NOMO-1 (cell line): Measurements from ENCODE around the gene THOP1.

Source experiments
- DNase-seq, 2 experiments: peaks; one replicate each; lab custom pipeline; 2025; ENCODE audit not compliant: unreplicated experiment in 2 of 2; lab: John Stamatoyannopoulos, UW

Gene THOP1

DNA sequence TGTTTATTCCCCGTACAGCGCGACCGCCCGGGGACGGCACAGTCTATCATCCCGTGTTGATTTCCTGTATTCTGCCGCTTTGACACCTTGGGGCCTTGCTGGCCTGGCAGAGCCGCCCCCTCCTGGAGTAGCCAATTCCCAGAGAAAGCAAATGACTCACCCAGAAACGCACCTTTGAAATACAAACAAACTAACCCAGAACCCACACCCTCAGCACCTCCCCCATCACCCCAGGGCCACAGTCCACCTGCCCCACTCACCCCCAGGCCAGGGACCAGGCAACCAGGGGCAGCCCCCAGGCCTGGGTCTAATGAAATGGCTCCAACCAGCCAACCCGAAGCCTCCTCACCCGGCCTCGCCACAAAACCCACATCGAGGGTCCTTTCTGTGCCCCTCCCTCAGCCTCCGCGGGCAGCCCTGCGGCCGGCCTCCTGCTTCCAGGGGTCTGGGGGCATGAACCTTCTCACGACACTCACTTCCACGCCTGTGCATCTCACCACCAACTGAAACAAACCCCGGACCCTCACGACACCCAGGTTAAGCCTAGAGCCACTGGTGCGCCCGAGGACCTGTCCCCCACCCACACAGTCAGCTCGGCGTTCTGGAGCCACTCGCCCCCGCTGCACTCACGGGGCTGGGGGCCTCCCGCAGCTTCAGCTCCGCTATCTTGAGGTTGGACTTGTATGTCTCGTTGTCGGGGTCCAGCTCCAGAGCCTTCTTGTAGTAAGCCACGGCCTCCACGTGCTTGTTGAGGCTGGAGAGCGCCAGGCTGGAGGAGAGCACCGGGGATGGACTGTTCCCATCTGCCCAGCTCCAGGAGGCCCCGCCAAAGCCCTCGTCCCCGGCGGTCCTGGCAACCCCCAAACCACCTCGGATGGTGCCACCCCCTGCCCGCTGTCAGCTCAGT, 23.2 kb upstream of the THOP1 start:
- DNase-seq, result no peak

DNA sequence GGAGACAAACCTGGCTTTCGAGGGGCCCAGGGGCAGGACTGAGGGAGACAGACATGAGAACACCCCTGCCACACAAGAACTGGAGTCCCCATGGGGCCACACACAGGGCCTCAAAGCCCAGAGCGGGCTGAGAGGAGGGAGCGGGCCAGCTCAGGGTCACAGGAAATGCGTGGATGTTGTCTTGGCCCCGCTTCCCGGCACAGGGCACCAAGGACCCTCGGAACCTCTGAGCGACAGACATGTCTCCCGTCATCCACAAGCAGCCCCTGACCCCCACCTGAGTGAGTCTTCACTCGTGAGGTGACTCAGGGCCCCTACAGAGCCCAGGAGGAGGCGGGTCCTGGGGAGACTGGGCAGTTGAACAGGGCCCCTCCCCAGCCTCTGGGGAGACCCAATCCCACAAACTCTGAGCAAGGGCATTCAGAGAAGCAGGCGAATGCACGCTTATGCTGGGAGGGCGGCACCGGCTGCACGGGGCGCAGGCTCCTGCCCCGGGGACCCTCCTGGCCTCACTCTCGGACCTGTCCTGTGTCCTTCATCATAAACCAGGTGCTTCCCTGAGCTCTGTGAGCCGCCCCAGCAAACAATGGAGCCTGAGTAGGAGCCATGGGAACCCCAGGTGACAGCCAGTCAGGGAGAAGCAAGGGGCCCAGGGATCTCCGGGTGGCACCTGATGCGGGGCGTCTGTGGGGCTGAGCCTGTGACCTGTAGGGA, 22.4 kb upstream of the THOP1 start:
- DNase-seq, result no peak

DNA sequence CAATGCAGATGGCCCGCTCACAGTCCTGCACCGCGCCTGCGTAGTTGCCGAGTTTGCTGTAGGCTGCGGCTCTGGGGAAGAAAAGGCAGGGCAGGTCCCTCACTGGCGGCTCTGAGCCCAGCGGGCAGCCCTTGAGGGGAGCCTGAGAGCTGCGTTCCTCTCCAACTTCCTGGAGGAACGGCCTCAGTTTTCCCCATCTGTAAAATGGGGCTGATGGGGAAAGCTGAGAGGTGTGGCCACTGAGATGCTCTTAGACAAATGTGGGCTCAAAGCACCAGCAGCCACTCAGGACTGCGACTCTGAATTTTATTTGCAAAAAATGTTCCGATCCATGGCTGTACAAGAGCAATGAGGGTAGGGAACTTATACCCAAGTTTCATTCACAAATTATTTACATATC, 21.6 kb upstream of the THOP1 start:
- DNase-seq, result no peak

DNA sequence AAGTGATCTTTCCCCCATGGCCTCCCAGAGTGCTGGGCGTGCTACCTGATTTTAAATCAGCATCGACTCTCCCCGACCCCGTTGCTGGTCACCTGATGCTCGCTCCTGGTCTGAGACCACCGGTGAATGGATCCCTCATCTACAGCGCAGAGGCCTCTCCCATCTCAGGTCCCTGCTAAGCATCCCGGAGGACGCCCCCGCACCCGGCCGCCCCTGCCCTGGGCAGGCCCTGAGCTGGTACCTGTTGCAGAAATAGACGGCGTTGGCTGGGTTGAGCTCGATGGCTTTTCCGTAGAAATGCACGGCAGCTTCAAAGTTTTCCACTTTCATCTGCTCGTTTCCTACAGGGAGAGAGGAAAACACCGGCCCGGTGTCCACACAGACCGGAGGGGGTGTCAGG, 20.4 kb upstream of the THOP1 start:
- no peak for DNase-seq

DNA sequence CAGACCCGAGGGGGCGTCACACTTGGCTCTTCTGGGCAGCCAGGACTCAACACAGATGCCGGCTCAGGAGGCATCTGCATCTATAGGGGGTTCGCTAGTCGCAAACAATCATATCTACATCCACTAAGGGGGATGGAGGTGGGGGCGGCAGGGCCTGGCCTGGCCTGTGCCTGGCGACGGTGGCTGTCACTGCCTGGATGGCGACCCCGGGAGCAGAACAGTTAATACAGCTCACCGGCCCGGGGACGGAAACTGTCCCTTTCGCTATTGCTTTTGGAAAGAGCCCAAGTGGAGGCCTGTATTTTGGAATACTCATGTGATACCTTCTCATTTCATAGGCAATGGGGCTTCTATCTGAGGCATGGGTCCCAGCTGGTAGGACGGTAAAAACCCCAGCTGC, 19.9 kb upstream of the THOP1 start:
- no peak for DNase-seq

DNA sequence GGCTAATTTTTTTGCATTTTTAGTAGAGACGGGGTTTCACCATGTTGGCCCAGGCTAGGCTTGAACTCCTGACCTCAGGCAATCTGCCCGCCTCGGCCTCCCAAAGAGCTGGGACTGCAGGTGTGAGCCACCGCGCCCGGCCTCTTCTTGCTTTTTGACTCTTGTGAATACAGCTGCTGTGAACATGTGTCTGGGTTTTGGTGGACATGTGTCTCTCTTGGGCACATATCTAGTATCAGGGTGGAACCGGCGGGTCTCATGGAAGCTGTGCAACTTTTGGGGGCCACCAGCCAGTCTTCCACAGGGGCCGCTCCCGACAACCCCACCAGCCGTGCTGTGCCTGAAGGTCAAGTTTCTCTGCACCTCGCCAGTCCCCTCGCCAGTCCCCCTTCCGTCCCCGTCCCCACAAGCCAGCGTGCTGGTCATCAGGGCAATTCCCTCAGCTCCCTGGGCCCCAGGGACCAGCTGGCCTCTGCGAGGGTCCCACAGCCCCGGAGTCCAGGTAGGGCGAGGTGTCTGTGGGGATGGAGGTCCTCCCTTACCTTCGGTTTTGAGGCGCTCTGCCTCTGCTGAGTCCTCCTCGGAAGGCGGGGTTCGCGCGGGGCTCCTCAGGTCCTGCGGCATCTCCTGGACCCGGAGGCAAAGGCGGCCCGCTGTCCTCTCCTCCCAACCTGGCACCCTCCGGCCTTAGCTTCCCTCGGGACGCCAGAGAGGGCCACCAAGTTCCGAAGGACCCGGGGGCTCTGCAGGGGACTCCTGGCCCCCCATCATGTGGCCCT, 18.5 kb upstream of the THOP1 start:
- DNase-seq, result no peak

DNA sequence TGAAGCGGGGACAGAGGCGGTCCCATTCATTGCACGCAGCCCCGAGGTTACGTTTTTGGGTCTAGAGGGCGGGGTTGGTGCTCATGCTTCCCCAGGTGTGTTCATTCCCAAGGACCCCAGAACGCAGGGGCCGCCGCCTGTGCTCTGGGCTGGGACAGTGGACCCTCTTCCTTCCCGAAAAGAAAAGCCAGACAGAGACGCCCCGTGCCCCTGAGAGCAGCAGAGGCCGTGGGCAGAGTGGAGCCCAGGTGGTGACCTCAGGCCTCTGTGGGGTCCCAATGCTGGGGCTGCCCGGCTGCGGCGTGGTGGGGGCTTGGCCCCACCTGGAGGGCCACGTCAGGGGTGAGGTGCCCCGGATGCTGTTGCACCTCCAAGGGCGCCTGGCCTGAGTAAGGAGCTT, 17.6 kb upstream of the THOP1 start:
- no peak for DNase-seq

DNA sequence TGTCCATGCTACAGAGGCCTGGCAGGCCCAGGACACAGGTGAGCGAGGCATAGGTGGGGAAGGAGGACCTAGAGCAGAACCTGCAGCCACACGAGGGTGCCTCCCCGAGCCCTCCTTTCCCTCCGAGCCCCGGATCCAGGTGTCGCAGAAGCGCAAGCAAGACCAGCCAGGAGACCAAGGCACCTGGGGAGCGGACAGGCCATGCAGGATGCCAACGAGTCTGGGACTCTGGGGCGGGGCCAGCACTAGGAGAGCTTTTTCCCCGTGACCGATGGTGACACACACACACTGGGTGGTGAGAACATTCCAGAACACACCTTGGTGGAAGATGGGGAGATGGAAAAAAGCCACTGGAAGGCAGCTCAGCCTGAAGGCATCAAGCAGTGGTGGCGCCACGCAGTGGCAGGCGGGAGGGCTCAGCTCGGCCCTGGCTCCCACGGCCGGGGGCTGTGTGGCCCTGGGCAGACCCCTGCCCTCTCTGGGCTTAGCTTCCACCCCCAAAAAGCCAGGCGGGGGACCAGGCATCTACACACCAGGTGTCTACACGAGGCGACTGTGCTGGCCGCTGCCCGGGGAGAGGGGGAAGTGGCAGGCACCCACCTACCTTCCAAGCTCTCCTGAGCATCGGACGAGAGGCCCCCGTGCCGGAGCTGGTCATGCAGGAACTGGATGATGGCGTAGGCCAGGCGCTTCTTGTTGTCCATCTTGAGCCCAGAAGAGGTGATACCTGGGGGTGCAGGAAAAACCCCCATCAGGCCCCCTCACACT, 16.8 kb upstream of the THOP1 start:
- DNase-seq, result no peak

DNA sequence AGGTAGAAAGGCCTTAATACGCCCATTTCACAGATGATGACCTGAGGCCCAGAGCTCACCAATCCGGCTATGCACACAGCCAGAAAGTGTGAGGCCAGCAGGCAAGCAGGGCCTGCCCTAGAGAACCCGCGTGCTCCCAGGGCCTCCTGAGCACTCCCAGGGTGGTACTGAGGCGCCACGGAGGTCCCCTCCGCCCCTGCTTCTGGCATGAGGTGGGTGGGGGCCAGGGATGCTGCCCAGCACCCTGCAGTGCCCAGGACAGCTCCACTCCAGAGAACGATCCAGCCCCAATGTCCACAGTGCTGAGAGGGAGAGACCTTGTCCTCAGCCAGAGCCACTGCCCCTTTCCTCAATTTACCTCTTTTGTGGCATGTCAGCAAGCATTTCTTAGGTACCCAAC, 16.1 kb upstream of the THOP1 start:
- DNase-seq, result no peak

DNA sequence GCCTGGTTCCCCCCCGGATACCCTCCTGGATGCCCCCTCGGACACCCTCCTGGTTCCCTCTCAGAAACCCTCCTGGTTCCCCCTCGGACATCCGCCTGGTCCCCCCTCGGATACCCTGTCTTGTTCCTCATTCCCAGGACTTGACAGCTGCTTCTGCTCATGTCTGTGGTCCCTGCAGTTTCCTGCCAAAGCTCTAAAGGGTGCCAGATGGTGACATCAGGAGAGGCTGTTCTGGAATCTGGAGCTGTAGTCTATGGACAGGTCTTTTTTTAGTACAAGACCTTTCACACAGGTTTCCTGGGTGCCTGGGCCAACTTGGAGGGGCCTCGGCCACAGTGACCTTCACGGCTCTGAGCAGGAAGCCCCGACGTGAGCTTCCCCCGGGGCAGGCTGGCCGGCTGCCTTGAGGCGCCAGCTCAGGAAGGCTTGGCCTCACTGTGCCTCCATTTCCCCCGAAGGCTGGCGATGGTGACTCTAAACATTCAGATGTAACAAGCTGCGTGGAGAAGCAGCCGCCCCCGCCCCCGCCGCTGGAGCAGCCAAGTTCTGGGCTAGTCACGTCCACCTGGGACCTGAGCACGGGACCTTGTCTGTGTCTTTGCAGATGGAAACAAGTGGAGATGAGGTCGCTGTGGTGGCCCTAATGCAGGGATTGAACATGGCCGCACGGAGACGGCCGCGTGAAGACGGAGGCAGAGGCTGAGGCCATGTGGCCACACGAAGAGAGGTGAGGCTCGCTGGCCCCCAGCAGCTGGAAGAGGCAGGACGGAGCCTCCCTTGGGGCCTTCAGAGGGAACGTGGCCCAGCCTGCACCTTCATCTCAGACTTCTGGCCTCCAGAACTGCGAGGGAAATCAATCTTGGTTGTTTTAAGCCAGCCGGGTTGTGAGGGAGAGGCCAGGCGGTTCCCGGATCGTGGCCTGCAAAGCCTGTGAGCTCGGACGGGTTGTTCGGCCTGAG, 15.0 kb upstream of the THOP1 start:
- no peak for DNase-seq

DNA sequence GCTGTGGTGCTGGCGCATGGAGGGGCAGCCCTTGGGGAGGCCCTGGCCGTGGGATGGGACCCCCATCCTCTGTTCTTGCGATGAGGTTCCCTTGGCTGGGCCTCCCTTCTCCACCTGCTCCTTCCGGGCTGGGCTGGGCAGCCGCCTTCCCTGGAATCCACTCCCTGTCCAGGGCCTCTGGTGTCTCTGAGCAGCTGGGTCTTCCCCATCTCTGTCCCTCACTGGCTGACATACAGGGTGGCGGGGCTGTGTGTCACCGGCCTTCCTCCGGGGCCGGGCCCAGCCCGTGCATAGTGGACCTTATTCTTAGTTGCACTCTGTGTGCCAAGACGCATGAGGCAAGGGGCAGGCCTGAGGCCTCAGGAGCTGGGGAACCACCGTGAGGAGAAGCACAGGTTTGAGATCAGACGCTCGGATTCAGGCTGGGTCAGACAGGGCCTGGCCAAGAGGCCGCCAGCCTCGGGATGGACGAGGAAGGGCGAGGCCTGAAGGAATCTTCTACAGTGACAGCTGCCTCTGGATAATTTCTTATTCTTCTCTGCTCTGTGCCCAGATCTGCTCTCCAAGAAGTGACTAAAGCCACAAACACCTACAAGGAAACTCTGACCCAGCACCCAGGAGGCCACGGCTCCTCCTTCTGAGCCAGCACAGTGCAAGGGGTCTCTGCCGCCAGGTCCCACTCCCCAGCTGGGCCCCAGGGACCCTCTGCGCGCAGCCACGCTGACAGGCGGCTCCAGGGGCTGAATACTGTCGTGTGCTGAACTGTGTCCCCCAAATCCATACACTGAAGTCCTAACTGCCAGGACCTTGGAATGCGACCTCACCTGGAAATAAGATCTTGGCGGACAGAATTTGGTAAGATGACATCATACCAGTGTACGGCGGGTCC, 13.3 kb upstream of the THOP1 start:
- DNase-seq, result no peak

DNA sequence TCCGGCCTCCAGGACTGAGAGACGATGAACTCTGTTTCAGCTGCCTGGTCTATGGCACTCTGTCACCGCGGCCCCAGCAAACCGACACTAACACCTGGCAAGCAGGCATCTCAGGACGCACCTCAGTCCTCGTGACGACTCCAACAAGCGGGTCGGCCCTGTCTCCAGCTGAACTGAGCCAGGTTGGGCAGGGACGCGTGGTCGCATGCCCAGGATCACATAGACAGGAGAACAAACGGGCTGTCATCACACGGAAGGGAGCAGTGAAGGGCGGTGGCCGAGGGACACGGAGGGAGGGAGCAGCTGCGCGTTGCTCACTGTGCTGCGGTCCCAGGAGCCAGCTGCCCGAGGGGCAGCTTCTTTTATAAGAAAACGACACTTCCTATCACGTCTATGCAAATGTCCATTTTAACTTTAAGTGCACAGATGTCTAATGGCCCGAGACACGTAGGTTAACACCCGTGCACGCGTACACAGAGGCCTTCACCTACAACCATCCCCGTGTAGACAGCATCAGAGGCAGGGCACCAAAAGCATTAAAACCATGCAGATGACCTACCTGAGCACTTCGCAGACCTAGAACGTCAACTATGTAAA, 11.1 kb upstream of the THOP1 start:
- DNase-seq, result no peak

DNA sequence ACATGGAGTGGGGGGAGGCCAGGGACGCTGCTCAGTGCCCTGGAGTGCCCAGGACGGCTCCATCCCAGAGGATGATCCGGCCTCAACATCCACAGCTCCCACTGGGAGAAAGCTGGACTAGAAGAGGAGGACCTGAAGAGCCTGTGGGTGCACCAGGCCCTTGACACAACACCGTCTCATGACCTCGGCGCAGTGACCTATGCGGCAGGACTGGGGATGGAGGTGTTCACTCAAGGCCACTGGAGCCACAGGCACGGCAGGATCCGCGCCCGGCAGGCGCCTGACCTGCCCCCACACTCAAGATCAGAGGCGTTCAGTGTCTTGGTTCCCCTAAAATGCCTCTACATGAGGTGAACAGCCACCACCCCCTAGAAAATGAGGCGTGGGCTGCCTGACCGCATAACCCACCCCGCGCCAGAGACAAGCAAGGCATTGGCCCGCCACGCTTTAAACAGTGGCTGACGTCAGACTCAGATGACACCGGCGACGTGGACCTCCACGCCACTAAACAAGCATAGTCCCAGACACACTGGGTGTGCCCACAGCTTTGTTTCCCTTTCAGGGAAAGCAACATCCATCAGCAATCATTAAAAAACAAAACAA, 10.2 kb upstream of the THOP1 start:
- no peak for DNase-seq

DNA sequence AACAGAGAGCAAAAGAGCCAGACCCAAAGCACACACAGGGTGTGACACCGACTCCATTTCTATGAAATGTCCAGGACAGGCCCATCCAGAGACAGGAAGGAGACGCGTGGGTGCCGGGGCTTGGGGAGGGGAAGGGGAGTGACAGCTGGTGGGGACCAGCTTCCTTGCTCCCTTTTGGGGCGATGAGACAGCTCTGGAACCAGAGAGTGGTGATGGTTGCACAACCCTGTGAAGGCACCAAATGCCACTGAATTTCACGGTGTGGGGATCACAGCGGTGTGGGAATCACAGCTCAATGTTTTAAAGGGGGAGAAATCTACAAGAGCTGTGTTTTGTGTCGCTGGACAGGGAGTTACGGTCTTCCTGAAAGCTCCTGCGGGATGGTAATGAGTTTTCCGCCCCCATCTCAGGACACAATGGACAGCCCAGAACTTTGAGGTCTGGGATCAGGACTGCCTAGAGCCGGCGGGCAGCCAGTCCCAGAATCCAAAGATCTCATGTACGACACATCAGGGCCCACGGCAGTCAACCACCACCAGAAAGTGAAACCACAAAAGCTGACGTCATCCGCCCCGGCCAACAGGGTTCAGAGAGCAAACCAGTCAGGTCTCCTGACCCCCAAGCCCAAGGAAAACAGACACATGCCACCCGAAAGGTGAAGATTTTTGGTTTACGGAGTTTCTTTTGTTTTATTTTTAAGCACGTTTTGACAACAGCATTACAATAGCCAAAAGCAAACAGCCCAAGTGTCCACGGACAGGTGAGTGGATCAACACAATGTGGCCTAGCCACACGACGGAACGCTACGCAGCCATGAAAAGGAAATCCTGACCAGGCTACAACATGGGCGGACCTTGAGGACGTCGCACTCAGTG, 9.5 kb upstream of the THOP1 start:
- DNase-seq, result no peak

DNA sequence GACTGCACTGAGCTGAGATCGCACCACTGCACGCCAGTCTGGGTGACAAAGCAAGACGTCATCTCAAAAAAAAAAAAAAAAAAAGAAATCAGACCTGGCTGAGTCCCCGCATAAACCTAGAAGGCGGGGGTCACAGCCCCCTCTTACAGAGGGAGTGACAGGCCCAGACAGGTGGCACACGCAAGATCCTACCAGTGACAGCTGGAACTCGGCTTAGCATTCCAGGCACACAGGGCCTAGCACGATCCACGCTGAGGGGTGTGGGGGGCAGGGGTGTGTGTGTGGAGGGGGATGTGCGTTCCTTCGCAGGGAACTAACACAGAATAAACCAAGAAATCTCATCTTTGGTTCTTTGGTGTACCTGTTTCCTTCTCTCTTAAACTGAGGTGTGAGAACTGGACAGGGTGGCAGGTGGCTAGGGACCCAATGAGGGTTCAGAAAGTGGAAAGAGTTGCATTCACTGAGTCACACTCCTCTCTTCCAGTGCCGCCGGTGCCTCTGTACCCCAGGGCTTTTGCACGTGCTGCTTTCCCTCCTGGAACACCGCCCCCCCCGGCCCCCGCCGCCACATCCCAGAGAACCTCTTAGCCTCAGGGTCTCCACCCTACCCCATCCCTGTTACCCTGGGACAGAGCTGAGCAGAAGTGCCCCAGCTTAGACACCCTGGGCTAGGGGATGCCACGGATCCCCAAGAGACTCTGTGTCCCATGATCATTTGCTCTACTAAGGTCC, 7.2 kb upstream of the THOP1 start:
- no peak for DNase-seq

DNA sequence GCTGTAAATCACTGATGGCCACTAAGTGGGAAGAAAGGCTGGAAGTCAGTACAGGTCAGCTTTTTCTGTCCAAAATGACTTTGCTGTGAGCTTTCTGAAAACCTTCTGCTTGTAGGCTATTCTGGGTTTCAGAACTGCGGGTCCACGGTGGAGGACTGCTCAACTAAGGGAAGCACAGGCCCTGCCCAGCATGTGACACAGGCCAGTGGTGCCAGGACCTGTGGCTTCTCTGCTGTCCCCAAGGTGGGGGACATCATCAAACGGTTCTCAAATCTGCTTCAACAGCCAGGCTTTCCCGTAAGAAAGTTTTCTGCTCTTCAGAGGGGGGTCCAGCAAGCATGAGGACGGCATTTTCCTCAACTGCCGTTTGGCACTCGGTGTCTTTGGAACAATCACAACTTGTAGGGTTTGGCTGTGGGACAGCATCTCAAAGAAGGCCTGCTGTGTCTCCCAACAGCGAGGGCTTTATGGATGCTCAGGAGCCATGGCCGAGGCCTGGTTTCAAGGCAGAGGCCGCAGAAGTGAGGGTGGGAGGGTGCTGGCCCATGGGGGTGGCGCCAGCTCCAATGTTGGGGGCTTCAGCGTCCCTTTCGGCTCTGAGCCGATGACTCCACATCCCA, 6.1 kb upstream of the THOP1 start:
- no peak for DNase-seq
